ENCODE results near the gene GFRAL.

The GFRAL gene

GRCh38 chr6:55433446-55434130 lies 106.3 kb downstream of the GFRAL start:
- no peak for DNase-seq (ENCODE audit: low read depth)

- DNase-seq (ENCODE audit: low read depth) = no peak
These were observed 109.9 kb downstream of the GFRAL start for GRCh38 chr6:55437141-55437540.

- DNase-seq (ENCODE audit: low read depth) = no peak
These were observed 110.9 kb downstream of the GFRAL start for GRCh38 chr6:55438203-55438602.

- DNase-seq (ENCODE audit: low read depth) = no peak
These were observed 116.2 kb downstream of the GFRAL start for GRCh38 chr6:55443238-55444134.

GRCh38 chr6:55445648-55446204 lies 118.5 kb downstream of the GFRAL start:
- no peak for DNase-seq (ENCODE audit: low read depth)

- no peak for DNase-seq (ENCODE audit: low read depth)
These were observed 120.6 kb downstream of the GFRAL start for GRCh38 chr6:55447891-55448290.

- no peak for DNase-seq (ENCODE audit: low read depth)
These were observed 121.2 kb downstream of the GFRAL start for GRCh38 chr6:55448451-55448850.

- no peak for DNase-seq (ENCODE audit: low read depth)
These were observed 122.0 kb downstream of the GFRAL start for GRCh38 chr6:55449225-55449624.

- DNase-seq (ENCODE audit: low read depth) = no peak
These were observed 122.7 kb downstream of the GFRAL start for GRCh38 chr6:55450005-55450404.

Measured in CMK (cell line).